ENCODE data around the gene CALHM5.
A peak's percentile ranks its signal among the peaks of the same experiment; 100 is the strongest.

The CALHM5 gene

GRCh38 chr6:116511424-116512110 is at the start of gene CALHM5:
Gene CALHM5 (plus strand): TSS chr6:116511639. CDS start chr6:116511697, 58 bp downstream.
- Histone ChIP-seq H3K9ac (ENCODE audit: low read length) (peak within 1 kb of the TSS; percentile 60), H3K36me3 (replicated peaks; ENCODE audit: insufficient read depth, low read length) (no peaks in the 10 kb centered on the region), H3K4me3 (ENCODE audit: low read length) (peak within 1 kb of the TSS; percentile 66), H3F3A (ENCODE audit: insufficient read depth, low read length) (peaks cover 18% of the 10 kb centered on the region), H3K9me2 (replicated peaks; ENCODE audit: insufficient read depth, low read length) (no peaks in the 10 kb centered on the region), H3K27ac (ENCODE audit: low read length) (peak within 1 kb of the TSS; percentile 88), H3K79me2 (ENCODE audit: low read length) (no peaks in the 10 kb centered on the region), H3K9me3 (replicated peaks; ENCODE audit: insufficient read depth, low read length) (no peaks in the 10 kb centered on the region), H2AFZ (ENCODE audit: low read length) (peak within 1 kb of the TSS; percentile 82), H3K4me1 (ENCODE audit: low read length) (peaks cover 21% of the 10 kb centered on the region), H3K4me2 (ENCODE audit: low read depth, low read length) (peak within 1 kb of the TSS; percentile 88), H3K27me3 (replicated peaks; ENCODE audit: insufficient read depth, low read length) (no peaks in the 10 kb centered on the region), H4K20me1 (ENCODE audit: insufficient read depth, low read length) (no peaks in the 10 kb centered on the region)
- peak; percentile 61 for DNase-seq
- TF ChIP-seq CTCF (IDR thresholded peaks at IDR 0.05; ENCODE audit: low read length) = peak; percentile 60
- TF ChIP-seq EZH2phosphoT487 (IDR thresholded peaks at IDR 0.05; ENCODE audit: low read length) = no peak

- no peaks in the 10 kb centered on the region for H3K9me2 ChIP-seq (replicated peaks; ENCODE audit: insufficient read depth, low read length)
- 0 out of 2 replicates have a peak overlapping the region, but pooled peaks have one; percentile 3 for H3K9ac ChIP-seq (ENCODE audit: low read length)
- H3K27me3 ChIP-seq (replicated peaks; ENCODE audit: insufficient read depth, low read length) = peaks cover 5% of the 10 kb centered on the region; the same call in 1 of the 2 replicates
- peak overlapping the region; percentile 83 for H3K4me2 ChIP-seq (ENCODE audit: low read depth, low read length)
- no peaks in the 10 kb centered on the region for H3K9me3 ChIP-seq (replicated peaks; ENCODE audit: insufficient read depth, low read length)
- H4K20me1 ChIP-seq (ENCODE audit: insufficient read depth, low read length) = no peaks in the 10 kb centered on the region
- H3K4me3 ChIP-seq (ENCODE audit: low read length) = peak overlapping the region; percentile 49
- peak; percentile 51 for DNase-seq
- no peaks in the 10 kb centered on the region for H3K36me3 ChIP-seq (replicated peaks; ENCODE audit: insufficient read depth, low read length)
- TF ChIP-seq CTCF (IDR thresholded peaks at IDR 0.05; ENCODE audit: low read length) (no peak), EZH2 (optimal IDR thresholded peaks at IDR 0.05; ENCODE audit: low read depth, low read length) (no peak), EZH2phosphoT487 (IDR thresholded peaks at IDR 0.05; ENCODE audit: low read length) (no peak)
- peaks cover 17% of the 10 kb centered on the region for H3K4me1 ChIP-seq (ENCODE audit: low read length)
- H3F3A ChIP-seq (ENCODE audit: insufficient read depth, low read length) = no peaks in the 10 kb centered on the region
- H2AFZ ChIP-seq (ENCODE audit: low read length) = peak overlapping the region; percentile 82
- no peaks in the 10 kb centered on the region for H3K79me2 ChIP-seq (ENCODE audit: low read length)
- H3K27ac ChIP-seq (ENCODE audit: low read length) = no peak overlapping the region
Observed at GRCh38 chr6:116461932-116462885, 49.2 kb upstream of the CALHM5 start.

- Histone ChIP-seq H3K36me3 (replicated peaks; ENCODE audit: insufficient read depth, low read length) (no peaks in the 10 kb centered on the region), H3K4me1 (ENCODE audit: low read length) (peaks cover 17% of the 10 kb centered on the region), H3K27me3 (replicated peaks; ENCODE audit: insufficient read depth, low read length) (peaks cover 5% of the 10 kb centered on the region; the same call in 1 of the 2 replicates), H3K9ac (ENCODE audit: low read length) (no peak overlapping the region), H4K20me1 (ENCODE audit: insufficient read depth, low read length) (no peaks in the 10 kb centered on the region), H3K4me3 (ENCODE audit: low read length) (no peak overlapping the region), H2AFZ (ENCODE audit: low read length) (no peak overlapping the region), H3F3A (ENCODE audit: insufficient read depth, low read length) (no peaks in the 10 kb centered on the region), H3K9me2 (replicated peaks; ENCODE audit: insufficient read depth, low read length) (no peaks in the 10 kb centered on the region), H3K79me2 (ENCODE audit: low read length) (no peaks in the 10 kb centered on the region), H3K27ac (ENCODE audit: low read length) (no peak overlapping the region), H3K4me2 (ENCODE audit: low read depth, low read length) (0 out of 2 replicates have a peak overlapping the region, but pooled peaks have one; percentile 83), H3K9me3 (replicated peaks; ENCODE audit: insufficient read depth, low read length) (no peaks in the 10 kb centered on the region)
- TF ChIP-seq EZH2 (optimal IDR thresholded peaks at IDR 0.05; ENCODE audit: low read depth, low read length) = no peak
- no peak for TF ChIP-seq EZH2phosphoT487 (IDR thresholded peaks at IDR 0.05; ENCODE audit: low read length)
- no peak for TF ChIP-seq CTCF (IDR thresholded peaks at IDR 0.05; ENCODE audit: low read length)
- no peak for DNase-seq
Observed at GRCh38 chr6:116463301-116463700, 48.1 kb upstream of the CALHM5 start.
